GM06990 (cell line): ENCODE results near the gene AIFM3.

Source experiments
- DNase-seq: peaks from one replicate; pipeline ENCODE4 v3.0.0-alpha.2; 2011; ENCODE audit not compliant: insufficient read length; ENCODE audit errors: extremely low read depth
- H3K27me3 ChIP-seq: replicated peaks from 2 replicates; pipeline ENCODE4 v1.6.0; 2011; ENCODE audit warnings: low read length; ENCODE audit not compliant: control insufficient read depth, insufficient read depth
- H3K36me3 ChIP-seq: 2 replicates; pipeline ENCODE4 v1.5.1; 2011; ENCODE audit warnings: low read length; ENCODE audit not compliant: control insufficient read depth, insufficient read depth
- H3K4me3 ChIP-seq: replicated peaks from 2 replicates; pipeline ENCODE4 v1.5.1; 2011; ENCODE audit warnings: low read depth, mild to moderate bottlenecking, control low read depth, low read length
- TF ChIP-seq, protein P1 (sequence below): IDR thresholded peaks from 2 replicates; pipeline ENCODE4 v1.5.1; 2011; ENCODE audit warnings: low read length, control low read depth, mild to moderate bottlenecking, inconsistent platforms; ENCODE audit not compliant: insufficient read depth, poor library complexity, severe bottlenecking

AIFM3 gene

DNA sequence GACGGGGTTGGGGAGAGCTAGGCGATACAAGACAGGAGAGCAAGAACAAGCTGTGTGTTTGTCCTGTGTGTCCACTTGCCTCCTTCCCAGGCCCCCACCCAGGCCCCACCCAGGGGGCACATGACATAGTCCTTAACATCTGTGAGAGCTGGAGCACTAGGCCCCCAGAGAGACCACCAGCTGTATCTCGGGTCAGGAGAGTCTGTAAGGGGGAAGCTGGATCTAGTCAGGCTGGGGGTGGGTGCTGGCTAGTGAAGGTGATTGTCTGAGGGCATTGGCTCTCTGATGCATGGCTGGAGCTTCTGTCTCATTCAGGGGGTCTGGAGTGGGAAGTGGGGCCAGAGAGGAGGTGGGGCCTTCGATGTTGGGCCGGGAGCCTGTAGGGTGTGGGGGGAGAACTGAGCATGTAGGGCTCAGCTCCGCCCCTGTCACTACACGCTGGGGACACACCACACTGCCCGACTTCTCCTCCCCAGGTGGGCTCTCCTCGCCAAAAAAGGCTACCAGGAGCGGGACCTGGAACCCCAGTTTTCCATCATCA lies 48.5 kb downstream of the AIFM3 start:
- no peak for DNase-seq
- Histone ChIP-seq H3K36me3 (no peaks in the 10 kb centered on the region), H3K4me3 (no peak overlapping the region), H3K27me3 (no peaks in the 10 kb centered on the region; the same call in 1 of the 2 replicates)
- TF ChIP-seq, protein P1, sequence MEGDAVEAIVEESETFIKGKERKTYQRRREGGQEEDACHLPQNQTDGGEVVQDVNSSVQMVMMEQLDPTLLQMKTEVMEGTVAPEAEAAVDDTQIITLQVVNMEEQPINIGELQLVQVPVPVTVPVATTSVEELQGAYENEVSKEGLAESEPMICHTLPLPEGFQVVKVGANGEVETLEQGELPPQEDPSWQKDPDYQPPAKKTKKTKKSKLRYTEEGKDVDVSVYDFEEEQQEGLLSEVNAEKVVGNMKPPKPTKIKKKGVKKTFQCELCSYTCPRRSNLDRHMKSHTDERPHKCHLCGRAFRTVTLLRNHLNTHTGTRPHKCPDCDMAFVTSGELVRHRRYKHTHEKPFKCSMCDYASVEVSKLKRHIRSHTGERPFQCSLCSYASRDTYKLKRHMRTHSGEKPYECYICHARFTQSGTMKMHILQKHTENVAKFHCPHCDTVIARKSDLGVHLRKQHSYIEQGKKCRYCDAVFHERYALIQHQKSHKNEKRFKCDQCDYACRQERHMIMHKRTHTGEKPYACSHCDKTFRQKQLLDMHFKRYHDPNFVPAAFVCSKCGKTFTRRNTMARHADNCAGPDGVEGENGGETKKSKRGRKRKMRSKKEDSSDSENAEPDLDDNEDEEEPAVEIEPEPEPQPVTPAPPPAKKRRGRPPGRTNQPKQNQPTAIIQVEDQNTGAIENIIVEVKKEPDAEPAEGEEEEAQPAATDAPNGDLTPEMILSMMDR = no peak

DNA sequence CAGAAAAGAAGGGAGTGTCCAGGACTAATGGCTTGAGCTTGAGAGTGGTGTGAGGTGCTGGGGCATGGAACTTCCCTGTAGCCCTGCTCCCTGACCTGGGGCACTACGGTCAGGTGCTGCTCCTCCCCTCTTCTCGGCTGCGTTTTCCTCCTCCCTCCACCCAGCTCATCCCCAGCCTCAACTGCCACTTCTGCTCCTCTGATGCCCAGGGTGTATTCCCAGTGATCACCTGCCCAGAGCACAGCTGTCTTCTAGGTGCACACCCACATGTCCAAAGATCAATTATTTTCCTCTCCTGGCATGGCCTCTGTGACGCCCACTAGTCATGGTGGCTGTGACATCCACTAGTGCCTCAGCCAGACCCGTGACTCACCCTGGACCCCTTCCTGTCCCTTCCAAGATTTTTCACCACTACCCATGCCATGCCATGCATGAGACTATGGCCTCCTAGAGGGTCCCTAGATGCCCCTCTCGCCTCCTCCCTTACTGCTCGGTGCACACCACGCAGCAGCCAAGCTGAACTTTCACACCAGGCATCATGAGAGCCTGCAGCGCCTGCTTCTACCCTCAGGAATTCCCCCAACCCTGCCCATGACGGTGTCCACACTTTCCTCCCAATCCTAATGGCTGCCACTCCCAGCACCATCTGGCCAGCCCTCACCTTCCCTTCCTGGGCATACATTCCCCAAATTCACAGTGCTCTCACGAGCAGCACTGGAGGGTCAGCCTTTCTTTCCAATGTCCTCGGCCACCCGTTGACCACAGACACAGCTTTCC lies 49.8 kb downstream of the AIFM3 start:
- TF ChIP-seq, protein P1 = no peak
- H3K27me3 ChIP-seq = no peaks in the 10 kb centered on the region; the same call in 1 of the 2 replicates
- H3K36me3 ChIP-seq = no peaks in the 10 kb centered on the region
- no peak for DNase-seq
- no peak overlapping the region for H3K4me3 ChIP-seq

GRCh38 chr22:21018314-21018713 lies 51.3 kb downstream of the AIFM3 start:
- no peak for DNase-seq
- TF ChIP-seq, protein P1 = no peak
- H3K27me3 ChIP-seq = no peaks in the 10 kb centered on the region; the same call in 1 of the 2 replicates

DNA sequence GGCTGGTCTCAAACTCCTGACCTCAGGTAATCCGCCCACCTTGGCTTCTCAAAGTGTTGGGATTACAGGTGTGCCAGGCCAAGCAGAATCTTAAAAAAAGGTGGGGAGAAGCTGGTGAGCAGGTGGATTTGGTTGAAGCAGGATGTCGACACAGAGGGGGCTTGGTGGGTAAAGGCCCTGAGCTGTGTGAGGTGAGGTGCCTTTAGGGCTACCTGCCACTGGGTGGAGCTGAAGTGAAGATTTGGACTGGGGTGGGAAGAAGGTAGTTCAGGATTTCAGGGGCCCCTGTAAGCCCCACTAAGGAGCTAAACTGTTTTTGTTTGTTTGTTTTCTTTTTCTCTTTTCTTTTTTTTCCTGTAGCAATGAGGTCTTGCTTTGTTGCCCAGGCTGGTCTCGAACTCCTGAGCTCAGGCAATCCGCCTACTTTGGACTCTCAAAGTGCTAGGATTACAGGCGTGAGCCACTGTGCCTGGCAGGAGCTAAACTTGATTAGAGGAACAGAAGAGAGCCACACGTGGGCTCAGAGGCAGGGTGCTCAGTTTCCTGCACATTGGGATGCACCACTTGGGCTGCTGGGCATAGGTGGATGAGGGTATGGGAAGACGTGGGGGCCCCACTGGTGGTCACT lies 53.9 kb downstream of the AIFM3 start:
- TF ChIP-seq, protein P1 = peak; percentile 63
- Histone ChIP-seq H3K4me3 (no peak overlapping the region), H3K27me3 (no peaks in the 10 kb centered on the region; the same call in 1 of the 2 replicates), H3K36me3 (no peaks in the 10 kb centered on the region)
- no peak for DNase-seq

More at GRCh38 chr22:21018314-21018713, 51.3 kb downstream of the AIFM3 start:
- H3K36me3 ChIP-seq = no peaks in the 10 kb centered on the region
- no peak overlapping the region for H3K4me3 ChIP-seq

DNA sequence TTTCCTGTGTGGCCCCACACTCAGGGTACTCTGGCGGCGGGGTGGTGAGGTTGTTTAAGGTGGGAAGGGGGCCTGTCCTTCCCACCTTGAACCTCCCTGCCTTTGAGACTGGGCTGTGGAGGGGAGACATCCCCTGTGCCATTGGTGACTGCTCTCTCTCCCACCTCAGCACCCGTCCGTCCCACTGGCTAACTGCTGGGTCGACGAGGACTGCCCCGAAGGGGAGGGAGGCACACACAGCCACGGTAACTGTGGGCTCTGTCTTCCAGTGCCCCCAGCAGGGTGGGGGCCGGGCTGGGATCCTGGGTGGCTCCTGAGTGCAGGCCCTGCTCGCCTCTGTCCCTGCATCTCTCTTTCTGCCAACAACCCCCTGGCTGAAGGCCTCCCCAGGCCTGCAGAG lies 55.5 kb downstream of the AIFM3 start:
- DNase-seq = no peak
- no peaks in the 10 kb centered on the region for H3K36me3 ChIP-seq
- TF ChIP-seq, protein P1 = no peak
- H3K4me3 ChIP-seq = no peak overlapping the region
- H3K27me3 ChIP-seq = no peaks in the 10 kb centered on the region; the same call in 1 of the 2 replicates
